Endothelial cell of hepatic sinusoid (primary cell): ENCODE measurements around the gene FAP.

ENCODE experiments used
- in situ Hi-C: cut with HindIII; loops from 2 replicates; pipeline ENCODE4 v1.10.0; 2017; ENCODE audit warnings: low sequenced_read_pairs

The FAP gene

GRCh38 chr2:162244541-162245031 is 1.3 kb upstream of the FAP start:
- in situ Hi-C loops, result no loop called here

GRCh38 chr2:162243715-162244114 is 470 bp upstream of the FAP start:
- in situ Hi-C loops, result no loop called here

DNA sequence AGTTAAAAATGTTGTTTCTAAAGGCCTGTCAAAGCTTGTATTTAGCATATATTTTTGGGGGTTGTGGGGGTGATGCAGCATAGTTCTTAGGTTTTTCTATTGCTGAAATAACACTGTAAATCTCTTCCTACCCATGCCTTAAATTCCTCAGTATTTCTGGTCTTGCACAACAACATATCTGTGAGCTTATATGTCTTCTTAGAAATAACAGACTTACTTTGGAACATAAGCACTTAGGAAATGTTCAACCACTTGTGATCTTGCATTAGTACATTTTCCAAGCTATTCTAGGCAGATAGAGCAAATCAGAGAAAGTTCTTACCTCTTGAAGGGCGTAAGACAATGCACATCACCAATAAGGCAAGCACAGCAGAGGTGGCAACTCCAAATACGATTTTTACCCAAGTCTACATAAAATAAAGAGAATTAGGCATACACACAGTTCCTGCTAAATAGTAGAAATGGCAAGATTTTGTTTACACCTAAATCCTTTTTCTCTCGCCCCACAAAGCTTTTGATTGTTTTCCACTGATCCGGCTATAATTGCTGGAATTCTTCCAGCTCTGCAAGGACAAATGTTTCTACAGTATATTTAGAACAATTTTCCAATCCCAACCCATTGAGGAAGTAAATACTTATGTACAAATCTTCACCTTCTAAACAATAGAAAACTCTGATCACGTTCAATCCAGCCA is 512 bp downstream of the FAP start:
- in situ Hi-C loops, result no loop called here

DNA sequence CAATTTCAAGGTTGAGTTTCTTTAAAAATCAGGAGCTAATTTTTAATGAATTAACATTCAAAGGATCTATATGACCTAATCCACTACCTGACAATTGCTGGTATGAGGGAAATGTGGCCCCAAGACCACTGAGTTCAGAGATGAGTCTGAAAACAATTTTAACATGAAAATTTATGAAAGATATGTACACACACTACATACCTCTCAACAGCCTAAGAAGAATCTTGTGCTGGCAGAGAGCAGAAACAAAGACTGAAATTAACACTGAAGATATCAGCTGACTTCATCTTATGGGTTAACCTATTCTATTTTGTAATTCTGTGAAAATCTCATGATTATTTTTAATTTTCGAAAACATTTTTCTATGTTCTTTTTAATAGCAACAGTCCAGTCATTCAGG is 1.7 kb downstream of the FAP start:
- in situ Hi-C loops, result no loop called here

- in situ Hi-C loops, result no loop called here
Measured at GRCh38 chr2:162234620-162235462, 8.4 kb downstream of the FAP start.

- in situ Hi-C loops, result no loop called here
Measured at GRCh38 chr2:162233197-162233596, 10.0 kb downstream of the FAP start.

- in situ Hi-C loops, result no loop called here
Measured at GRCh38 chr2:162232671-162233070, 10.6 kb downstream of the FAP start.

DNA sequence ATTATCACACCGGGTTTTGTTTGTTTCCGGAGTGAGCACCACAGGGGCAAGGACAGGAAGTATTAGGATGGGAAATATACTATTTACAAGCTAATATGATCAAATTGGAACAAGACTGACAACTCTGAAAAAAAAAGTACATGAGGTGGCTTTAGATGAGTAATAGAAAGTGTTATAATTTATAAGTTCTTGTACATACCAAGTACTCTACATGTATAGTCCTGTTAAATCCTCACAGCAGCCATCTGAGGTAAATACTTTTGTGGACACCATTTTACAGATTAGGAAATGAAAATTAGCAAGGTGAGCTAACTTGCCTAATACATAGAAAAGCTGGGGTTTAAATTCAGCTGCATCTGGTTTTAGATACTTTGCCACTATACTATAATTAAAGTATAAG is 11.2 kb downstream of the FAP start:
- in situ Hi-C loops, result no loop called here

DNA sequence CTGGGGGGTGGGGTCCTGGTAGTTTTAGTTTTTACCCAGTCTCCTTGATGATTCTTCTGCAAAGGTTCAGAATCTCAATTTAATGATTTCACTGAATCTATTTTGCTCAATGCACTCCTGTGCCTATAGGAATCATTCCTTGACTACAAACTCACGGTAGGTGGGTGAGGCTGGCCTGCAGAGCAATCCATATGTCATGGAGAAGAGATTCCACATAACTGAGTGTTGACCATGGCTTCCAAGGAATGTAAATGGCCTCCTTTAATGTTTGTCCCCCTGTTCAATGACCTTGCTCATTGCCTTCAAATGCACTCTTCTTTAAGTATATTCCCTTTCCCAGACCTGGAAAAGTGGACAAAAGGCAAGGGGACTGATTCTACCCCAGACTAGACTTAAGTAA is 12.5 kb downstream of the FAP start:
- in situ Hi-C loops, result no loop called here

DNA sequence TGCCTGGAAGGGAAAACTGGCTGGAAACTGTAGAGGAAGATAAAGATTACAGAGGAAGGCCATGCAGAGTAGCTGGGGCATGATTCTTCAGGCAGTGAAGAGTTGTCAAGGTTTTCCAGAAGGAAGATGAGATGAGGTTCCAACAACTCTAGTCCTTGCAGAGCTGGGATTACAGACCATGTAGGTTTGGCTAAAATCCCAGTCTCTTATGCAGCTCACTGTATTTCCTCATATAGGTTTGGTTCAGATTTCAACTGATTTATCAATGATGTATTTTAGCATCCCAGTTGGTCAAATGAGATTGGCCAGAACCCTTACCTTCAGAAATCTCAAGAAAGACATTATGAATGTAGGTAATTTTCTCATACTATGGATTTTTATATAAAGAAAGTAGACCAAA is 16.4 kb downstream of the FAP start:
- in situ Hi-C loops, result no loop called here

DNA sequence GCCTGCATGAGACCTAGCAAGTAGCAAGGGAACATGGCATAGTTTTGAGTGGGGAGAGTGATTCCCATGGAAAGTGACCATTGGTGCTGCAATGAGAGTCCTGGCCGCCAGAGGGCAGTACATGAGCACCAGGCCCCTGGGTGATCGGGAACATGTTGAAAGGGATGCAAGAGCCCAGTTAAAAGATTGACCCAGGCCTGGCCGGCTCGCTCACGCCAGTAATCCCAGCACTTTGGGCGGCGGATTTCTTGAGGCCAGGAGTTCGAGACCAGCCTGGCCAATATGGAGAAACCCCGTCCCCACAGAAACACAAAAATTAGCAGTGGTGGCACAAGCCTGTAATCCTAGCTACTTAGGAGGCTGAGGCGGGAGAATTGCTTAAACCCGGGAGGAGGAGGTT is 22.2 kb downstream of the FAP start:
- in situ Hi-C loops, result loop anchor here (5.0 kb wide), 3 partner anchors 34 to 64 kb away; no protein-coding TSS in a partner anchor

GRCh38 chr2:162220368-162220767 is 22.9 kb downstream of the FAP start:
- in situ Hi-C loops, result loop anchor here (5.0 kb wide), 3 partner anchors 33 to 63 kb away; no protein-coding TSS in a partner anchor

DNA sequence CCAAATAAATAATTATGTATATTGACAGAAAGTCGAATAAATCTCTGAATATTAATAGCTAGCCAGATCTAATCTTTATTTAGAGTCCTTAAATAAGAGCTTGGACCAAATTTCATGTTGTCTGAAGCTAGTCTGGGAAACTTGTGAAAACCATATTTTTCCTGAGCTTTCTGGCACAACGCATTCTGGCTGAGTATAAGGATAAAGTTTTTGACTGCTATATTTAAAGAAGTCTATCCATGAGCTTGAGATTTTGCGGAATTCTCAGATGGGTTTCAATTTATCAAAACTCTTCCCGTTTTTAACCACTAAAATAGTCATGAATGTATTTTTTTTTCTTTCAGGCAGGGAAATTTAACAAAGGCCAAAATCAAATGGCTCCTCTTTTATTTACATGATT is 23.8 kb downstream of the FAP start:
- in situ Hi-C loops, result no loop called here

- in situ Hi-C loops, result no loop called here
Measured at GRCh38 chr2:162217598-162217997, 25.6 kb downstream of the FAP start.

DNA sequence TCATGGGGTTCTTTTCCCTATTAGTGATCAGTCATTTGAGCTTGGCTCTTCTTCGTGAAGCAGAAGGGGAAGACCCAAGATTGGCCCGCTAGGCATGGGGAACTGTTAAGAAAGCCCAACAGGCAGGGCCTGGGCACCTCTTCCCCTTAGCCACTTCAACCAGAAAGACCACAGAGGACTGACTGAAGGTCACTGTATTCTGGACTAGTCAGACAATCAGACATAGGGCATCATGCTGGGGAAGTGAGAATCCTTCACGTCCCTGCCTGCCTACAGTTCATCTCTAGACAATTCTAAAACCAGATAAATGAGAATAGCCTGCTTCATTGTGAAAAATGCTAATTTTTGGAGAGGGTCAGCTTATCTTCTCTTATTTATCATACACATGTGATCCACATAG is 28.1 kb downstream of the FAP start:
- in situ Hi-C loops, result no loop called here

DNA sequence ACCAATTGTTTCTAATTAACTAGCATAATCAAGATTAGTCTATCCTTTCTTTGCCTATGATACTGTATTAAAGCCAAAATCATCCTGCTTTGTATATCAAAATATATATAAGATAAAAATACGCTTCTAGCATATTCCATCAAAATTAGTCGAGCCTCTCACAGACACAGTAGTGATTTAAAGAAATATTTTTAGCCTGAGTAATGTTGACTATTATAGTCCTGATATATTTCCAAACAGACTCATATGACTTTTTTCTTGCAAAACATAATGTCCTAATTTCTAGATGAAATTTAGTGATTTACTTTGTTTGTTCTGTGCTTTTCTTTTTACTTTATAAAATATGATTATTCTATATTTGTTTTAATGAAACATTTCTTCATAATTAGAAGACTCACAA is 30.9 kb downstream of the FAP start:
- in situ Hi-C loops, result no loop called here

DNA sequence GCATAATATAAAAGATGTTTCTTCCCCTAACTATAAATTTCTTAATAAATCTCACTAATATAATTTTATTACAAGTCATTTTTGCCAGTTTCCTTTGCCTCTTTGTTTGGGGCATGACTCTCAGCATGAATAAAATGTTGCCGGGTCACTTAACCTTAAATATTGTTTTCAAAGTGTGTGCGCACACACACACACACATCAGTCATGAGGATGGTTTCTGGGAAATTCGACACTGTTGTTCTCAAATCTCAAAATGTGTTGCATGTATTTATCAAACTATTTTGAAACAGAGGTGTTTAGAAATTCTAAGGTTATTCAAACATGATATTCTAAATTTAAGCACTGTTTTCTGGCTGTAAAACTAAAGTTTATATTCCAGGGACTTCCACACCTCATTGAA is 31.5 kb downstream of the FAP start:
- in situ Hi-C loops, result no loop called here

DNA sequence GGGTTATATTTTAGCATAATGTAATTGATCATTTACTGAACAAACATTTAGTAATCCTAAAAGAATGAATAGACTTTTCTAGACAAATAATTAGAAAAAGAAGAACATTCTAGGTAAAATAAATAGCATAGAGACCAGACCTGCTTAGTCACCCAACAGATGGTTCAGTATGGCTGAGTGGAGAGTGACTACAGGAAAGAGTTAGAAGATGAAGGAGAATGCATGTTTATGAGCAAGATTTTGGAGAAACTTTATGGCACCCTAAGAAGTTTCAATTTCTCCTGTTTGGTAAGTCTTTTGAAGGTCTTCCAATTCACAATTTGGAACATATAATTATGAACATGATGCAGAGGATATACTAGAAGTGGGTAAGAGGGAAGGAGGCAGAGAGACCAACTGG is 32.9 kb downstream of the FAP start:
- in situ Hi-C loops, result no loop called here

DNA sequence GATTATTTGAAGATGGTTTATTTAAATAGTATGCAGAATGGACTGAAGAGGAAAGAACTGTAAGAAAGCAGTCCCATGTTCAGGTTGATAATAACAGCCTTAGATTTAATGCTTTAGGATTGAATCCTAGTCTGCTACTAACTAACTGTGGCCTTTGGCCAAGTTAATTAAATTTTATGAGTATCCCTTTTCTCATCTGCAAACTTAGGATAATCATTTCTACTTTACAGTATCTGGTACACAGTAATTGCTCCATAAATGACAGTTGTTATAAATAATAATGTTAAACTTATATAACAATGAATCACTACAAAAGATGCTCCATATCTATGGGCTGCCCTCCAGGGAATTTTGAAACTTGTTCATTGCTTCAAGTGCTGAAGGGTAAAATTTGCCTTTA is 41.0 kb downstream of the FAP start:
- in situ Hi-C loops, result no loop called here

GRCh38 chr2:162200636-162201035 is 42.6 kb downstream of the FAP start:
- in situ Hi-C loops, result no loop called here

- in situ Hi-C loops, result no loop called here
Measured at GRCh38 chr2:162199913-162200312, 43.3 kb downstream of the FAP start.

- in situ Hi-C loops, result no loop called here
Measured at GRCh38 chr2:162198239-162198638, 45.0 kb downstream of the FAP start.
